GM12892 (cell line): Measurements from ENCODE around the gene ZNF212.
"Not testable (repeated sequence)": the region's sequence is repeated elsewhere in the genome, so short reads cannot be mapped to it uniquely, and the experiment has no call there.

ENCODE experiments used
- POLR2A ChIP-seq: IDR thresholded peaks from 2 replicates; pipeline ENCODE4 v1.6.1; 2011; ENCODE audit warnings: low read depth, low read length, control low read depth
- POLR2AphosphoS5 ChIP-seq: IDR thresholded peaks from 2 replicates; pipeline ENCODE4 v1.6.1; 2011; ENCODE audit warnings: low read depth, low read length, control low read depth

DNA sequence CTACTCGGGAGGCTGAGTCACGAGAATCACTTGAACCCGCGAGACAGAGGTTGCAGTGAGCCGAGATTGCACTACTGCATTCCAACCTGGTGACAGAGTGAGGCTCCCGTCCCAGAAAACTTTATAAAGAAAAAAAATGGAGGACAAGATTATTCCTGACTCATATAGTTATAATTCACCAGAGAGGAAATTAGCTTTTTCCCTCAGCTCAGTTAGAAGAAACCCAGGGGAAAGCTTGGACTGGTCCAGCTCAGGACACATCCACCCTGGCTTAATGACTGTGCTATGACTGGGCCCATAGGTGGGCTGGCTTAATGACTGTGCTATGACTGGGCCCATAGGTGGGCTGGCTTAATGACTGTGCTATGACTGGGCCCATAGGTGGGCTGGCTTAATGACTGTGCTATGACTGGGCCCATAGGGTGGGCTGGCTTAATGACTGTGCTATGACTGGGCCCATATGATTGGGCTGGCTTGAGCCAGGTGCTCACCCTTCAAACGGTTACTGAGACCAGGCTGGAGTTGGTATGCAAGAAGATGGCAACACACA lies 5.7 kb upstream of the ZNF212 start:
- not testable (repeated sequence) for TF ChIP-seq POLR2AphosphoS5, POLR2A
